Measurements from ENCODE around the gene SUN1.

DNA sequence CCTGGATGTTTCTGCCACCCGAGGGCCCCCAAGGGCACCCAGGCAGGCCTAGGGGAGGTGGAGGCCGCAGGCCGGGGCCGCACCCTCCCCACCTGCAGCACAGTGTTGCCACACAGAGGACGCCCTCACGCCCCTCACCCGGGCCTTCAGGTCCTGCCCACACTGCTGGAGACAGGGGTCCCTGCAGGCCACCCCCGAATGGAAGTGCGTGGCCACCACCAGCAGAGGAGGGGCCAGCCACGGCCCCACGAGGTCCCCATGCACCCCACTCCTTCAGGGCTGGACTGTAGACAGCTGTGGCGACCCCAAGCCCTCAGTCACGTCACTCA, 86.8 kb downstream of the SUN1 start:
- TF ChIP-seq, protein P1, sequence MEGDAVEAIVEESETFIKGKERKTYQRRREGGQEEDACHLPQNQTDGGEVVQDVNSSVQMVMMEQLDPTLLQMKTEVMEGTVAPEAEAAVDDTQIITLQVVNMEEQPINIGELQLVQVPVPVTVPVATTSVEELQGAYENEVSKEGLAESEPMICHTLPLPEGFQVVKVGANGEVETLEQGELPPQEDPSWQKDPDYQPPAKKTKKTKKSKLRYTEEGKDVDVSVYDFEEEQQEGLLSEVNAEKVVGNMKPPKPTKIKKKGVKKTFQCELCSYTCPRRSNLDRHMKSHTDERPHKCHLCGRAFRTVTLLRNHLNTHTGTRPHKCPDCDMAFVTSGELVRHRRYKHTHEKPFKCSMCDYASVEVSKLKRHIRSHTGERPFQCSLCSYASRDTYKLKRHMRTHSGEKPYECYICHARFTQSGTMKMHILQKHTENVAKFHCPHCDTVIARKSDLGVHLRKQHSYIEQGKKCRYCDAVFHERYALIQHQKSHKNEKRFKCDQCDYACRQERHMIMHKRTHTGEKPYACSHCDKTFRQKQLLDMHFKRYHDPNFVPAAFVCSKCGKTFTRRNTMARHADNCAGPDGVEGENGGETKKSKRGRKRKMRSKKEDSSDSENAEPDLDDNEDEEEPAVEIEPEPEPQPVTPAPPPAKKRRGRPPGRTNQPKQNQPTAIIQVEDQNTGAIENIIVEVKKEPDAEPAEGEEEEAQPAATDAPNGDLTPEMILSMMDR (IDR thresholded peaks at IDR 0.05; ENCODE audit: poor library complexity) = no peak
- no peak for TF ChIP-seq EZH2phosphoT487 (IDR thresholded peaks at IDR 0.05; ENCODE audit: low read depth, severe bottlenecking, unreplicated experiment)
